Smooth muscle cell of the brain vasculature (primary cell): ENCODE measurements around the gene RNASET2.
"Not testable (repeated sequence)": the region's sequence is repeated elsewhere in the genome, so short reads cannot be mapped to it uniquely, and the experiment has no call there.

Source experiments
- DNase-seq: peaks from one replicate; pipeline ENCODE4 v3.0.0-alpha.2; 2012; ENCODE audit warnings: low read depth, low spot score

RNASET2 gene

DNA sequence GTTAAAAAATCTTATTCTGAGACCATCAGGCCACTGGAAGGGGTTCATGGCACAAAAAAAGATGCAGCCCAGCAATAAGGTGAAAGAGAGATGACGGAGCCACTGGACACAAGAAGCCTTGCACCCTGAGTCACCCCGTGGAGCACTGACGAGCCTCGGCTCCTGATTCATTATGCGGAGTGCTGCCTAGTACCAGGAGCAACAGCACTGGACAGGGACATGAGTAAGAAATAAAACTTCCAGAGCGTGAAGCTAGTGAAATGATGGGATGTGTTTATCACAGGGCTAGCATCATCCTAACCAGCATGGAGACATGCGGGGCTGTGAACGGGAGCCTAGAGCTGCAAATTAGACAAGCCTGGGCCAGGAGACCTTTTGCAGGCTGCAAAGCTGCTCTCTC lies 53.3 kb downstream of the RNASET2 start:
- DNase-seq = no peak

DNA sequence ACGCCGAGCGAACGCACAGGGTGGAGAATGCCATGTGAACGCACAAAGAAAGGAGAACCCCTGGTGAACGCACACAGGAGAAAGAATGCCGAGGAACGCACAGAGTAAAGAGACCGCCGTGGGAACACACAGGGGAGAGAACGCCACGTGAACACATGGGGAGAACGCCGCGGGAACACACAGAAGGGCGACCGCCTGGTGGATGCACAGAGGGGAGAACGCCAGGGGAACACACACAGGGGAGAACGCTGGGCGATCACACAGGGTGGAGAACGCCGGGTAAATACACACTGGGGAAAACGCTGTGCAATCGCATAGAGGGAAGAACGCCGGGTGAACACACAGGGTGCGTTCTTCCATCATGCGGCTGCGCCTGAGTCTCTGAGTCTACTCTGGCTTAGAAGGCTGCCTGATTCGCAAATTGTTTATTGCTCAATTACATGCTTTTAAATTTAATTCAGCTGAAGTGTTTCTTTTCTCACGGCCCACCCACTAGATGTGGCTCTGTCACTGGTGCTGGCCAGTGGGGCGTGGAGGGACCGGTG lies 54.1 kb downstream of the RNASET2 start:
- DNase-seq = no peak

DNA sequence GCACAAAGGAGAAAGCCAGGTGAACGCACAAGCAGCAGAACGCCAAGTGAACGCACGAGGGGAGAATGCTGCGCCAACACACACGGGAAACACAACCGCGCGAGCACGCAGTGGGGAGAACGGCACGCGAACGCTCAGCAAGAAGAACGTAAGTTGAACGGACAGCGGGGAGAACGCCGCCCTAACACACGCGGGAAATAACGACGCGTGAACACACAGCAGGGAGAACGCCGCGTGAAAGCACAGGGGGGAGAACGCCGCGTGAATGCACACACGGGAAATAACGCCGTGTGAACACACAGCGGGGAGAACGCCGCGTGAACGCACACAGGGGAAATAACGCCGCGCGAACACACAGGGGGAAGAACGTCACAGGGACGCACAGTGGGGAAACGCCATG lies 54.7 kb downstream of the RNASET2 start:
- no peak for DNase-seq

DNA sequence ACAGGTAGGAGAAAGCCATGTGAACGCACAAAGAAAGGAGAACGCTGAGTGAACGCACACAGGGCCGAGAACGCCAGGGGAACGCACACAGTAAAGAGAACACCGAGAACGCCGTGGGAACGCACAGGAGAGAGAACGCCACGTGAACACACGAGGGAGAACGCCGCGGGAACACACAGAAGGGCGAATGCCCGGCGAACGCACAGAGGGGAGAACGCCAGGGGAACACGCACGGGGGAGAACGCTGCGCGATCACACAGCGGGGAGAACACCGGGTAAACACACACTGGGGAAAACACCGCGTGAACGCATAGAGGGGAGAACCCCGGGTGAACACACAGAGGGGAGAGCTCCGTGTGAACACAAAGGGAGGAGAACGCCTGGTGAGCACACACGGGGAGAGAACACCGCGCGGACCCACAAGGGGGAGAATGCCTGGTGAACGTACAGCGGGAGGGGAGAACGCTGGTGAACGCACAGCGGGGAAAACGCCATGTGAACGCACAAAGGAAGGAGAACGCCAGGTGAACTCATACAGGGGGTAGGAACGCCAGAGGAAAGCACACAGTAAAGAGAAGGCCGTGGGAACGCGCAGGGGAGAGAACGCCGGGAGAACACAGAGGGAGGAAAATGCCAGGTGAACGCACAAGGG lies 55.3 kb downstream of the RNASET2 start:
- no peak for DNase-seq

DNA sequence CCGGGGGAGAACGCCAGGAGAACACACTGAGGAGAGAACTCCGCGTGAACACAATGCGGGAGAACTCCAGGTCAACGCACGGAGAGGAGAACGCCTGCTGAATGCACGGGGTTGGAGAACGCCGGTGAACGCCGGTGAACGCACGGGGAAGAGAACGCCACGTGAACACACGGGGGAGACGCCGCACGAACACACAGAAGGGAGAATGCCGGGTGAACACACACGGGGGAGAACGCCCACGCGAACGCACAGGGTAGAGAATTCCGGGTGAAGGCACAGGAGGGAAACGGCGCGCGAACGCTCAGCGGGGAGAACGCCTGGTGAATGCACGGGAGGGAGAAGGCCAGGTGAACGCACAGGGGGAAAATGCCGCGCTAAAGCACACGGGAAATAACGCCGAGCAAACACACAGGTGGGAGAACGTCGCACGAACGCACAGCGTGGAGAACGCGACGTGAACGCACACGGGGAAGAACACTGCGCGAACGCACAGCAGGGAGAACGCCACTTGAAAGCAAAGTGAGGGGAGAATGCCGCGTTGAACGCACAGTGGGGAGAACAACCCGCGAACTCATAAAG lies 56.1 kb downstream of the RNASET2 start:
- DNase-seq = no peak

DNA sequence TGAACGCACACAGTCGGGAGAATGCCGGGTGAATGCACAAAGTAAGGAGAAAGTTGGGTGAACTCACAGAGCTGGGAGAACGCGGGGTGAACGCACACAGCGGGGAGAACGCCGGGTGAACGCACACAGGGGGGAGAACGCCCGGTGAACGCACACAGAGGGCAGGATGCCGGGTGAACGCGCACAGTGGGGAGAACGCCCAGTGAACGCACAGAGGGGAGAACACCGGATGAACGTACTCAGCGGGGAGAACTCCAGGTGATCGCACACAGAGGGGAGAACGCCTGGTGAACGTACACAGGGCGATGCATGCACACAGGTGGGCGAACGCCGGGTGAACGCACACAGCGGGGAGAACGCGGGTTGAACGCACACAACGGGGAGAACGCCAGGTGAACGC lies 57.4 kb downstream of the RNASET2 start:
- DNase-seq = no peak

DNA sequence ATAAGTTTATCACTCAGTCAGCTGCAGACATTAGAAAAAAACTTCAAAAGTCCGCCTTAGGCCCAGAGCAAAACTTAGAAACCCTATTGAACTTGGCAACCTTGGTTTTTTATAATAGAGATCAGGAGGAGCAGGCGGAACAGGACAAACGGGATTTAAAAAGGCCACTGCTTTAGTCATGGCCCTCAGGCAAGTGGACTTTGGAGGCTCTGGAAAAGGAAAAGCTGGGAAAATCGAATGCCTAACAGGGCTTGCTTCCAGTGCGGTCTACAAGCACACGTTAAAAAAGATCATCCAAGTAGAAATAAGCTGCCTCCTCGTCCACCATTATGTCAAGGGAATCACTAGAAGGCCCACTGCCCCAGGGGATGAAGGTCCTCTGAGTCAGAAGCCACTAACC lies 61.7 kb downstream of the RNASET2 start:
- DNase-seq = not testable (repeated sequence)

DNA sequence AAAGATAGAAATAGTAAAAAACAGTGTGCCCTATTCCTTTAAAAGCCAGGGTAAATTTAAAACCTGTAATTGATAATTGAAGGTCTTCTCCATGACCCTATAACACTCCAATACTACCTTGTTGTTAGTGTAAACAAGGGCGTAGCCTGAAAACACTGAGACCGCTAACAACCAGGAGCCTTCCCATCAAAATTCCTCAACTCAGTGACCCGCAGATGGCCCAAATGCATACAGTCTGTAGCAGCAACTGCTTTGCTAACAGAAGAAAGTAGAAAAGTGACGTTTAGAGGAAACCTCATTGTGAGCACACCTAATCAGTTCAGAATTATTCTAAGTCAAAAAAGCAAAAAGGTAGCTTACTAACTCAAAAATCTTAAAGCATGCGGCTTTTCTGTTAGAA lies 63.9 kb downstream of the RNASET2 start:
- not testable (repeated sequence) for DNase-seq

DNA sequence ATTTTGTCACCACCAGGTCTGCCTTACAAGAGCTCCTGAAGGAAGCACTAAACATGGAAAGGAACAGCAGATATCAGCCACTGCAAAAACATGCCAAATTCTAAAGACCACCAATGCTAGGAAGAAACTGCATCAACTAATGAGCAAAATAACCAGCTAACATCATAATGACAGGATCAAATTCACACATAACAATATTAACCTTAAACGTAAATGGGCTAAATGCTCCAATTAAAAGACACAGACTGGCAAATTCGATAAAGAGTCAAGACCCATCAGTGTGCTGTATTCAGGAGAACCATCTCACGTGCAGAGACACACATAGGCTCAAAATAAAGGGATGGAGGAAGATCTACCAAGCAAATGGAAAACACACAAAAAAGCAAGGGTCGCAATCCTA lies 69.6 kb downstream of the RNASET2 start:
- DNase-seq = not testable (repeated sequence)

DNA sequence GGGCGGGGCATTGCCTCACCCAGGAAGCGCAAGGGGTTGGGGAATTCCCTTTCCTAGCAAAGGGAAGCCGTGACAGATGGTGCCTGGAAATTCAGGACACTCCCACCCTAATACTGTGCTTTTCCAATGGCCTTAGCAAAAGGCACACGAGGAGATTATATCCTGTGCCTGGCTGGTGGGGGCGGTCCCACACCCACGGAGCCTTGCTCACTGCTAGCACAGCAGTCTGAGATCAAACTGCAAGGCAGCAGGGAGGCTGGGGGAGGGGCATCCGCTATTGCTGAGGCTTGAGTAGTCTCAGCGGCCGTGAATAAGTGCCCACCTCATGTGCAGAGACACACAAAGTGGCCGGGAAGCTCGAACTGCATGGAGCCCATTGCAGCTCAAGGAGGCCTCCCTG lies 71.4 kb downstream of the RNASET2 start:
- DNase-seq = not testable (repeated sequence)

DNA sequence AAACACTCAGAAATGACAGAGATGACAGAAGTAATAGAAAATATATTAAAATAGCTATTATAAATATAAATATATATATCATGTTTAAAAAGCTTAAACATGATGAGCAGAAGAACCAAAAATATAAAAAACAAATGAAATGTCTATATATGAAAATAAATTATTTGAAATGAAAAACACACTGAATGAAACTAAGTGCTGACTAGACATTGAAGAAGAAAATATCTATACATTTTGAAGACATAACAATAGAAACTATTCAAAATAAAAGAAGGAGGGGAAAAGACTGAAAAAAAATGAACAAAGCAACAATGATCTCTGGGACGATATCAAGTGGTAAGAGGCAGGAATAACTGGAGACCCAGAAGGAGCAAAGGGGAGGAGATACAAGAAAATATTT lies 76.8 kb downstream of the RNASET2 start:
- DNase-seq = no peak
